ENCODE measurements around the gene RPP38. TPM values are rescaled to one million over a fixed set of nuclear protein-coding genes. Genes with fewer than 3 reads are reported as not detected.

The RPP38 gene
- total and polyA plus RNA-seq, 2 of the 8 experiments (the other 6 are each of a cell fraction or from before 2014, with no cell fraction given): 20.8 to 23.3 TPM

DNA sequence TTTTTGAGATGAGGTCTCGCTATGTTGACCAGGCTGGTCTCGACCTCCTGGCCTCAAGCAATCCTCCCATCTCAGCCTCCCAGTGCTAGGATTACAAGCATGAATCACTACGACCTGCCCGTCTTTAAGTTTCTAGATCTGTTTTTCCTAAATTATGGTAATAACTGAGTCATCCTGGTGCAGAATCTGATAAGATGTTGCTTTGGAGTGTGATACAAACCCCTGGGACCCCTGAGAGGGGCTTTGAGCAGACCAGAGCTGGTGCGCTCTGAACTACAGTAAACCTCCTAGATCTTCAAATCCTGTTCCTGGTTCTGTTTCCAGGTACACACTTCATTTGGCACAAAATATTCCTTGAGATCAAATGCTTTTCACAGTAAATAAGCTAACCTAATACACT is 34.2 kb downstream of the RPP38 start:
- 97% methylated on average over 5 of the region's 5 CpGs; no CpG with 5 or more reads in 1 of the 2 experiments for WGBS, 2 experiments (ENCODE audit: extremely low coverage in 1 of 2, insufficient coverage in 1 of 2, insufficient read length in 1 of 2, insufficient replicate concordance in 2 of 2, low coverage in 1 of 2, low lambda C conversion rate in 2 of 2, missing lambda C conversion rate in 1 of 2)
- Histone ChIP-seq H3K14ac (ENCODE audit: insufficient read length) (no peak overlapping the region), H3K9me3 (ENCODE audit: insufficient read depth in 2 of 2, low read depth in 1 of 2, low read length in 1 of 2) (no peaks in the 10 kb centered on the region), H3K9ac (replicated peaks in 1 of 4; ENCODE audit: extremely low read depth in 1 of 4, low read depth in 3 of 4, low read length in 3 of 4) (no peak overlapping the region), H3K56ac (replicated peaks; ENCODE audit: insufficient read length, low read depth, low read length) (no peak overlapping the region), H3K4me2 (ENCODE audit: insufficient read depth in 1 of 2, low read depth in 2 of 2, low read length in 2 of 2) (no peak overlapping the region), H3K4me3 (ENCODE audit: extremely low read depth in 1 of 4, insufficient read depth in 2 of 4, low read depth in 3 of 4, low read length in 4 of 4) (no peak overlapping the region), H2BK20ac (ENCODE audit: low read length) (no peak overlapping the region), H3K18ac (ENCODE audit: extremely low read depth, low read length) (no peak overlapping the region), H3K23me2 (ENCODE audit: low read depth, low read length) (no peaks in the 10 kb centered on the region), H3K27me3 (replicated peaks in 1 of 4; ENCODE audit: control insufficient read depth in 3 of 4, extremely low read depth in 1 of 4, insufficient read depth in 3 of 4, low read length in 3 of 4) (no peaks in the 10 kb centered on the region), H3K4ac (replicated peaks; ENCODE audit: insufficient read length, low read depth, low read length) (no peak overlapping the region), H3K79me1 (ENCODE audit: low read depth, low read length) (no peaks in the 10 kb centered on the region), H2BK5ac (ENCODE audit: low read depth, low read length) (no peak overlapping the region), H2AK5ac (ENCODE audit: low read depth, low read length) (no peak overlapping the region), H3K23ac (ENCODE audit: insufficient read length) (no peak overlapping the region), H3K79me2 (ENCODE audit: control insufficient read depth in 1 of 2, insufficient read depth in 2 of 2, low read length in 2 of 2) (no peaks in the 10 kb centered on the region), H4K5ac (ENCODE audit: insufficient read length, low read depth, low read length) (no peak overlapping the region), H4K8ac (ENCODE audit: extremely low read depth, insufficient read depth, low read length) (no peak overlapping the region), H2BK12ac (ENCODE audit: low read depth, low read length) (no peak overlapping the region), H3K27ac (ENCODE audit: low read depth, low read length) (no peak overlapping the region), H2AFZ (ENCODE audit: low read length) (no peak overlapping the region), H3K36me3 (ENCODE audit: control insufficient read depth in 2 of 4, insufficient read depth in 4 of 4, low read length in 3 of 4) (peaks cover 0 to 17% (median 12%) of the 10 kb centered on the region in 4 experiments; a peak in 6 of 8 replicates), H4K91ac (replicated peaks; ENCODE audit: insufficient read length, low read length) (no peak overlapping the region), H2BK15ac (ENCODE audit: low read length) (no peak overlapping the region), H4K20me1 (replicated peaks in 1 of 2; ENCODE audit: control insufficient read depth in 1 of 2, insufficient read depth in 2 of 2, low read length in 2 of 2) (no peaks in the 10 kb centered on the region), H2BK120ac (replicated peaks; ENCODE audit: low read depth, low read length) (no peak overlapping the region), H3K4me1 (replicated peaks in 1 of 4; ENCODE audit: control insufficient read depth in 3 of 4, insufficient read depth in 4 of 4, low read length in 3 of 4) (no peaks in the 10 kb centered on the region)
- DNase-seq (ENCODE audit: low read depth in 1 of 2, low spot score in 2 of 2) (no peak), FAIRE-seq (no peak)
- CTCF ChIA-PET (ENCODE audit: partially characterized antibody): interaction anchor here (0.6 to 1.8 kb wide), 4 partner anchors 10 to 159 kb away, joined by 3 to 6 read pairs (median 3); no protein-coding TSS in a partner anchor
- POLR2A ChIA-PET (ENCODE audit: partially characterized antibody): no interaction called here
- no peak for TF ChIP-seq RXRA (IDR thresholded peaks at IDR 0.05; ENCODE audit: insufficient read depth, low read depth, low read length)
- no peak for TF ChIP-seq TCF12 (IDR thresholded peaks at IDR 0.05; ENCODE audit: low read depth, low read length)
- TF ChIP-seq, protein P1, sequence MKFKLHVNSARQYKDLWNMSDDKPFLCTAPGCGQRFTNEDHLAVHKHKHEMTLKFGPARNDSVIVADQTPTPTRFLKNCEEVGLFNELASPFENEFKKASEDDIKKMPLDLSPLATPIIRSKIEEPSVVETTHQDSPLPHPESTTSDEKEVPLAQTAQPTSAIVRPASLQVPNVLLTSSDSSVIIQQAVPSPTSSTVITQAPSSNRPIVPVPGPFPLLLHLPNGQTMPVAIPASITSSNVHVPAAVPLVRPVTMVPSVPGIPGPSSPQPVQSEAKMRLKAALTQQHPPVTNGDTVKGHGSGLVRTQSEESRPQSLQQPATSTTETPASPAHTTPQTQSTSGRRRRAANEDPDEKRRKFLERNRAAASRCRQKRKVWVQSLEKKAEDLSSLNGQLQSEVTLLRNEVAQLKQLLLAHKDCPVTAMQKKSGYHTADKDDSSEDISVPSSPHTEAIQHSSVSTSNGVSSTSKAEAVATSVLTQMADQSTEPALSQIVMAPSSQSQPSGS (IDR thresholded peaks at IDR 0.05; ENCODE audit: low read length): no peak
- TF ChIP-seq, protein P2, sequence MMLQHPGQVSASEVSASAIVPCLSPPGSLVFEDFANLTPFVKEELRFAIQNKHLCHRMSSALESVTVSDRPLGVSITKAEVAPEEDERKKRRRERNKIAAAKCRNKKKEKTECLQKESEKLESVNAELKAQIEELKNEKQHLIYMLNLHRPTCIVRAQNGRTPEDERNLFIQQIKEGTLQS (IDR thresholded peaks at IDR 0.05; ENCODE audit: insufficient read depth, low read depth, low read length): no peak
- TF ChIP-seq GABPA (IDR thresholded peaks at IDR 0.05; ENCODE audit: borderline replicate concordance, insufficient read depth, low read length): no peak
- no peak for TF ChIP-seq GTF2F1 (IDR thresholded peaks at IDR 0.05; ENCODE audit: borderline replicate concordance, low read depth, low read length)
- TF ChIP-seq KDM5A (IDR thresholded peaks at IDR 0.05; ENCODE audit: low read length): no peak
- TF ChIP-seq, protein P3, sequence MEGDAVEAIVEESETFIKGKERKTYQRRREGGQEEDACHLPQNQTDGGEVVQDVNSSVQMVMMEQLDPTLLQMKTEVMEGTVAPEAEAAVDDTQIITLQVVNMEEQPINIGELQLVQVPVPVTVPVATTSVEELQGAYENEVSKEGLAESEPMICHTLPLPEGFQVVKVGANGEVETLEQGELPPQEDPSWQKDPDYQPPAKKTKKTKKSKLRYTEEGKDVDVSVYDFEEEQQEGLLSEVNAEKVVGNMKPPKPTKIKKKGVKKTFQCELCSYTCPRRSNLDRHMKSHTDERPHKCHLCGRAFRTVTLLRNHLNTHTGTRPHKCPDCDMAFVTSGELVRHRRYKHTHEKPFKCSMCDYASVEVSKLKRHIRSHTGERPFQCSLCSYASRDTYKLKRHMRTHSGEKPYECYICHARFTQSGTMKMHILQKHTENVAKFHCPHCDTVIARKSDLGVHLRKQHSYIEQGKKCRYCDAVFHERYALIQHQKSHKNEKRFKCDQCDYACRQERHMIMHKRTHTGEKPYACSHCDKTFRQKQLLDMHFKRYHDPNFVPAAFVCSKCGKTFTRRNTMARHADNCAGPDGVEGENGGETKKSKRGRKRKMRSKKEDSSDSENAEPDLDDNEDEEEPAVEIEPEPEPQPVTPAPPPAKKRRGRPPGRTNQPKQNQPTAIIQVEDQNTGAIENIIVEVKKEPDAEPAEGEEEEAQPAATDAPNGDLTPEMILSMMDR (IDR thresholded peaks at IDR 0.05; ENCODE audit: control extremely low read depth in 1 of 3, insufficient read depth in 1 of 3, low read depth in 1 of 3, low read length in 3 of 3): no peak
